Activated CD8-positive, alpha-beta T cell treated with anti-CD3 and anti-CD28 coated beads for 36 hours (primary cell): ENCODE results near the gene CYP46A1. TPM values are rescaled to one million over a fixed set of nuclear protein-coding genes. Genes with fewer than 3 reads are reported as not detected.

Experiments used
- ATAC-seq: fragments of 200-7000 bp; cut with Tn5 transposase; one replicate; pipeline ENCODE4 v1.10.0; 2021; ENCODE audit warnings: mild to moderate bottlenecking, moderate library complexity
- CTCF ChIA-PET: fragments of 350-600 bp; sonication (Branson Sonifier 250); formaldehyde crosslinking; loops from one replicate; lab custom pipeline; 2021; ENCODE audit warnings: antibody characterized with exemption; lab: Charles Lee
- POLR2A ChIA-PET: fragments of 350-600 bp; sonication (Branson Sonifier 250); formaldehyde crosslinking; loops from one replicate; lab custom pipeline; 2021; ENCODE audit warnings: antibody characterized with exemption; lab: Charles Lee
- DNase-seq: peaks from one replicate; pipeline ENCODE4 v3.0.0-alpha.2; 2020
- H3K27ac Mint-ChIP-seq: one replicate; pipeline ENCODE4 v1.8.0; 2021; ENCODE audit warnings: mild to moderate bottlenecking, mixed read lengths
- H3K27me3 Mint-ChIP-seq: one replicate; pipeline ENCODE4 v1.8.0; 2021; ENCODE audit warnings: mixed read lengths
- H3K36me3 Mint-ChIP-seq: one replicate; pipeline ENCODE4 v1.8.0; 2021; ENCODE audit warnings: low read depth, mixed read lengths
- H3K4me1 Mint-ChIP-seq: one replicate; pipeline ENCODE4 v1.8.0; 2021; ENCODE audit warnings: low read depth, mixed read lengths
- H3K4me3 Mint-ChIP-seq: one replicate; pipeline ENCODE4 v1.8.0; 2021; ENCODE audit warnings: mild to moderate bottlenecking, moderate library complexity, mixed read lengths
- H3K9me3 Mint-ChIP-seq: one replicate; pipeline ENCODE4 v1.8.0; 2021; ENCODE audit warnings: mixed read lengths
- intact Hi-C: fragments of 100-400 bp; cut with micrococcal nuclease; formaldehyde crosslinking; loops from one replicate; pipeline ENCODE4 v1.10.0; 2022
- total RNA-seq, 2 experiments: library from RNA; stranded (reverse); gene quantifications; one replicate each; pipeline ENCODE4 v1.2.3, GENCODE V29; 2021
- TF ChIP-seq, protein P1 (sequence below): fragments of 200-600 bp; IDR thresholded peaks from one replicate; pipeline ENCODE4 v1.8.0; 2022; ENCODE audit warnings: antibody characterized with exemption, mild to moderate bottlenecking

The CYP46A1 gene
- total RNA-seq, 2 experiments from 2014 or later: 0.16 to 0.20 TPM

DNA sequence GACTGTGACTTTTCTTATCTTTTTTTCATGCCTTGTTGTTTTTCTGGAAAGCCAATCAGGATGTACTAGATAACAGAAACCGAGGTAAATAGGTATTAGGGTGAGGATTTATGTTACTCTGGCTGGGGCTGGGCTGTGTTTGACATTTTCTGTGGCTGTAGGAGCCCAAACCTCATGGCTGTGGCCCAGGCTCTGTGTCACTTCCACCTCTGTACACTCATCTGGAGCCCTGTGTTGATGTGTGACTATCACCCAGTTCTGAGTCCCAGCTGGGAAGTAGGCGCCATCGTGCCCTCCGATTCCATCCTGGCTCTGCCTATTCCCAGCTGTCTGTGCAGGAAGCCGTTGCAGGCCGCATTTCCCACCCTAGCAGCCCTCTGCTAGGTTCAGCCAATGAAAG lies 40.8 kb upstream of the CYP46A1 start:
- Mint-ChIP-seq H3K9me3 (no peaks in the 10 kb centered on the region), H3K36me3 (no peaks in the 10 kb centered on the region), H3K4me3 (no peak overlapping the region), H3K4me1 (no peaks in the 10 kb centered on the region), H3K27ac (no peak overlapping the region), H3K27me3 (peaks cover 16% of the 10 kb centered on the region)
- DNase-seq (no peak), ATAC-seq (no peak)
- ChIA-PET CTCF (no interaction called here), POLR2A (no interaction called here)
- intact Hi-C loops: no loop called here
- TF ChIP-seq, protein P1, sequence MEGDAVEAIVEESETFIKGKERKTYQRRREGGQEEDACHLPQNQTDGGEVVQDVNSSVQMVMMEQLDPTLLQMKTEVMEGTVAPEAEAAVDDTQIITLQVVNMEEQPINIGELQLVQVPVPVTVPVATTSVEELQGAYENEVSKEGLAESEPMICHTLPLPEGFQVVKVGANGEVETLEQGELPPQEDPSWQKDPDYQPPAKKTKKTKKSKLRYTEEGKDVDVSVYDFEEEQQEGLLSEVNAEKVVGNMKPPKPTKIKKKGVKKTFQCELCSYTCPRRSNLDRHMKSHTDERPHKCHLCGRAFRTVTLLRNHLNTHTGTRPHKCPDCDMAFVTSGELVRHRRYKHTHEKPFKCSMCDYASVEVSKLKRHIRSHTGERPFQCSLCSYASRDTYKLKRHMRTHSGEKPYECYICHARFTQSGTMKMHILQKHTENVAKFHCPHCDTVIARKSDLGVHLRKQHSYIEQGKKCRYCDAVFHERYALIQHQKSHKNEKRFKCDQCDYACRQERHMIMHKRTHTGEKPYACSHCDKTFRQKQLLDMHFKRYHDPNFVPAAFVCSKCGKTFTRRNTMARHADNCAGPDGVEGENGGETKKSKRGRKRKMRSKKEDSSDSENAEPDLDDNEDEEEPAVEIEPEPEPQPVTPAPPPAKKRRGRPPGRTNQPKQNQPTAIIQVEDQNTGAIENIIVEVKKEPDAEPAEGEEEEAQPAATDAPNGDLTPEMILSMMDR: no peak

DNA sequence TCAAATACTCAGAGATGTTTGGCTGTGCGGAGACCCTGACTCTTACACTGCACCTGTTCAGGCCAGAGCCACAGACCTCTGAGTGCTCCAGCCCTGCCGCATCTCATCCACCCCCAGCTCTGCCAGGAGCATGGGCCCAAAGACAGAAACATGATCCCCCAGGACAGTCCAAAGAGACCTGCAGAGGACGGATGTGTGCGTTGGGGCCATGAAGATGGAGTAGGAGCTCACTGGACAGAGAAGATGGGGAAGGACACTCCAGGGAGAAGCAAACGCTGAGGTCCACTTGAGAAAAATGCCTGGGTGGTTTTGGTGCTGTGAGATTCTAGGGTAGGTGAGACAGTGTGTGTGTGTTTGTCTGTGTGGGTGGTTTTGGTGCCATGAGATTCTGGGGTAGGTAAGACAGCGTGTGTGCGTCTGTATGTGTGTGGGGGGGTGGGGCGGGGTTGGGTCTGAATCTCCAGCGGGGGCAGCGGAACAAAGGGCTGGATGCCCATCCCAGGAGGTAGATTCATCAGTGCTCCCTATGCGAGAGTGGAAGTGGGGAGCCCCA lies 40.0 kb upstream of the CYP46A1 start:
- H3K27ac Mint-ChIP-seq: no peak overlapping the region
- H3K4me1 Mint-ChIP-seq: no peaks in the 10 kb centered on the region
- no peaks in the 10 kb centered on the region for H3K36me3 Mint-ChIP-seq
- no peaks in the 10 kb centered on the region for H3K9me3 Mint-ChIP-seq
- ChIA-PET POLR2A (no interaction called here), CTCF (no interaction called here)
- ATAC-seq (no peak), DNase-seq (no peak)
- H3K27me3 Mint-ChIP-seq: peaks cover 16% of the 10 kb centered on the region
- intact Hi-C loops: no loop called here
- TF ChIP-seq, protein P1: no peak
- H3K4me3 Mint-ChIP-seq: no peak overlapping the region

DNA sequence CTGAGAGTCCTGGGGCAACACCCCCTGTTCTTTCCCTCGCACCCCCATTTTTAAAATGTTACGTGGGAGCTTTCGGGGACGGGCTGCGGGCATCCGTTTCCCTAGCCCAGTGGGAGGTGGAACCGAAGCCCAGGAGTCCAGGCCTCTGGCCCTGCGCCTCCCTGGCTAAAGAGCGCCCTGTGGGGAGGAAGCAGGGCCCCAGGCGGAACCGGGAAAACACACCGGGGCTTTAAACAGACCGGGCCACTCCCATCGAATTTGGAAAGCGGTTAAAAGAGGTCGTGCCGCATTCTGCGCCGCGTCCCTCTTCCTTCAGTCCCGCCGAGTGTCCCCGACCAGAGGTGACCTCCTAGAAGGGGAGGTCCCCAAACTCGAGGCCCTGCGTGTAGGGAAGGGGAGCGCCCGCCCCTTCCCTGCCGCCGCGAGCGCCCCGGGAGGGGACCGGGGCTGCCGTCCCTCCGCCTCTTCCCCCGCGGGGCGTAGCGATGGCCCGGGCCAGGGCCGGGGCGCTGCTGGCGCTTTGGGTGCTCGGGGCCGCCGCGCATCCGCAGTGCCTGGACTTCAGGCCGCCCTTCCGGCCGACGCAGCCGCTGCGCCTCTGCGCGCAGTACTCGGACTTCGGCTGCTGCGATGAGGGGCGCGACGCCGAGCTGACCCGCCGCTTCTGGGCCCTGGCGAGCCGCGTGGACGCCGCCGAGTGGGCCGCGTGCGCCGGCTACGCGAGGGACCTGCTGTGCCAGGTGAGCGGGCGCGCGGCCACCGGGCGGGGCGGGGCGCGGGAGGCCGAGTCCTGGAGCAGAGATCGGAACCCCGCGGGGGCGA lies 39.2 kb upstream of the CYP46A1 start, which contains the start of gene HHIPL1:
Gene HHIPL1 (plus strand): TSS at position 407 of the 822 bp plus-strand sequence. CDS start 79 bp downstream, at position 486.
- Mint-ChIP-seq H3K27me3 (peaks cover 16% of the 10 kb centered on the region), H3K4me1 (no peaks in the 10 kb centered on the region), H3K36me3 (no peaks in the 10 kb centered on the region), H3K9me3 (no peaks in the 10 kb centered on the region), H3K27ac (no peak within 1 kb of the TSS), H3K4me3 (no peak within 1 kb of the TSS)
- TF ChIP-seq, protein P1: no peak
- ChIA-PET POLR2A (interaction anchor here (0.6 kb wide), 1 partner anchor 164 kb away, joined by 3 read pairs; no protein-coding TSS in a partner anchor), CTCF (no interaction called here)
- intact Hi-C loops: no loop called here
- DNase-seq (no peak), ATAC-seq (peak; percentile 24)

DNA sequence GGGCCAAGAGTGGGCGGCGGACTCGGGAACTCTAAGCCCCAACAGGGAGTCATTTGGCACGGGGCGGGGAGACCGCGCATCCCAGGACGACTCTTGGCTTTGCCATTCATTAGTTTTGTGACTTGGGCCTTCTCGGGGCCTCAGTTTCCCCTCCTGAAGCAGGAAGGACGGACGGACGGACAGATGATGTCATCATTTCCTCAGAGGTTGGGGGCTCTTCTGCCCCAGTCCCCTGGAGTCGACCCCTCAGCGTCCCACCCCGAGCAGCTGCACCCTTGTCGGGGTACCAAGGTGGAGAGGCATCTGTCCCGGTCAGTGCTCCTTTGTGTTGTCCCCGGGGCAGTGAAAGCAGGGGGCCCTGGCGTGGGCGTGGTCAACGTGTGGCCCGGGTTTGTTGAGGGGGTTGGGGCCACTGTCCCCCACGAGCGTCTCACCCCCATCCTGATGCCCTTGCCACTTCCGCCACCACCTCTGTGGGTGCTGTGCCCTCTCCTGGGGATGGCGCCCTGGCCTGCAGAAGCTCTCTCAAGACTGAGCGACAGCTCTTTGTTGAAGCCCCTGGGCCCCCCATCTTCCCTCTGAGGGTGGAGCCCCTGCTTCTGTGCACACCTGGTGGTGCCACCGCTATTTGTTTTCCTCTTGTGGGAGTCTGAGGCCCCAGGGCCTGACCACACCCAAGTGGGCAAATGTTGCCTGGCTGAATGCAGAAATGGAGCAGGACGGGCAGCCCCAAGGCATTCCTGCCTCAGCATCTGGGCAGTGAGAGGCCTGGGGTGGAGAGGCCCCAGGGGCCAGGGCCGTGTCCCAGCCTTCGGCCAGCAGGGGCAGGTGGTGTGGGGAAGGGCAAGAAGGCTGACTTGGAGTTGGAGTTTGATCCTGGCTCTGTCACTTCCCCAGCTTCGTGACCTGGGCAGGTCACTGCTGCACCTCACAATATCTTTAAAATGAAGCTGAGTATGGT lies 38.3 kb upstream of the CYP46A1 start:
- no peak for DNase-seq
- Mint-ChIP-seq H3K36me3 (no peaks in the 10 kb centered on the region), H3K9me3 (no peaks in the 10 kb centered on the region), H3K27me3 (peaks cover 16% of the 10 kb centered on the region), H3K27ac (no peak overlapping the region), H3K4me1 (no peaks in the 10 kb centered on the region), H3K4me3 (no peak overlapping the region)
- ChIA-PET POLR2A (no interaction called here), CTCF (interaction anchor here (0.9 kb wide), 1 partner anchor 11 kb away, joined by 3 read pairs; no protein-coding TSS in a partner anchor)
- ATAC-seq: no peak
- intact Hi-C loops: no loop called here
- TF ChIP-seq, protein P1: no peak
